Measurements from ENCODE around the gene STX11.
"Not testable (repeated sequence)": the region's sequence is repeated elsewhere in the genome, so short reads cannot be mapped to it uniquely, and the experiment has no call there.

Gene STX11

DNA sequence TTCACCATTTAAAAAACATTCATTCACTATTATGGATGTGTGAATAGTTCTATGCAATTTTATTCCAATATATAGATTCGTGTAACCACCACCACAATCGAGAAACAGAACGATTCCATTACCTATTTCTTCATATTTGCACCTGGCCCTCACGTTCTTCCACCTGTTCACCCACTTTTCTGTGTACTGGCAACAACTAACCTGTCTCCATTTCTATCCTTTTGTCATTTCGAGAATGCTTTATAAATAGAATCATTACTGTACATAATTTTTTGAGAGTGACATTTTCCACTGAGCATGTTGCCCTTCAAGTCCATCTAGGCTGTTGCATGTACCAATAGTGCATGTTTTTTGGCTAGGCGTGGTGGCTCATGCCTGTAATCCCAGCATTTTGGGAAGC, 23.2 kb upstream of the STX11 start:
- no peak overlapping the region for H3K27ac ChIP-seq (ENCODE audit: low read depth, low read length)
- H3F3A ChIP-seq (ENCODE audit: insufficient read depth) = no peaks in the 10 kb centered on the region
- H3K4me3 ChIP-seq (ENCODE audit: insufficient read depth, low read length, poor library complexity, severe bottlenecking) = no peak overlapping the region
- no peak for TF ChIP-seq EZH2phosphoT487 (conservative IDR thresholded peaks at IDR 0.05; ENCODE audit: low read length)
- TF ChIP-seq, protein P1, sequence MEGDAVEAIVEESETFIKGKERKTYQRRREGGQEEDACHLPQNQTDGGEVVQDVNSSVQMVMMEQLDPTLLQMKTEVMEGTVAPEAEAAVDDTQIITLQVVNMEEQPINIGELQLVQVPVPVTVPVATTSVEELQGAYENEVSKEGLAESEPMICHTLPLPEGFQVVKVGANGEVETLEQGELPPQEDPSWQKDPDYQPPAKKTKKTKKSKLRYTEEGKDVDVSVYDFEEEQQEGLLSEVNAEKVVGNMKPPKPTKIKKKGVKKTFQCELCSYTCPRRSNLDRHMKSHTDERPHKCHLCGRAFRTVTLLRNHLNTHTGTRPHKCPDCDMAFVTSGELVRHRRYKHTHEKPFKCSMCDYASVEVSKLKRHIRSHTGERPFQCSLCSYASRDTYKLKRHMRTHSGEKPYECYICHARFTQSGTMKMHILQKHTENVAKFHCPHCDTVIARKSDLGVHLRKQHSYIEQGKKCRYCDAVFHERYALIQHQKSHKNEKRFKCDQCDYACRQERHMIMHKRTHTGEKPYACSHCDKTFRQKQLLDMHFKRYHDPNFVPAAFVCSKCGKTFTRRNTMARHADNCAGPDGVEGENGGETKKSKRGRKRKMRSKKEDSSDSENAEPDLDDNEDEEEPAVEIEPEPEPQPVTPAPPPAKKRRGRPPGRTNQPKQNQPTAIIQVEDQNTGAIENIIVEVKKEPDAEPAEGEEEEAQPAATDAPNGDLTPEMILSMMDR (IDR thresholded peaks at IDR 0.05; ENCODE audit: insufficient read depth, low read length, poor library complexity, severe bottlenecking) = no peak
- H3K9me2 ChIP-seq (replicated peaks; ENCODE audit: insufficient read depth, low read length) = no peaks in the 10 kb centered on the region
- H4K20me1 ChIP-seq (ENCODE audit: low read depth, low read length) = no peaks in the 10 kb centered on the region
- H3K36me3 ChIP-seq (ENCODE audit: low read length) = no peaks in the 10 kb centered on the region
- no peaks in the 10 kb centered on the region for H3K79me2 ChIP-seq (ENCODE audit: insufficient read depth, low read length)
- H3K27me3 ChIP-seq (ENCODE audit: low read length) = no peaks in the 10 kb centered on the region
- H3K4me2 ChIP-seq (ENCODE audit: low read depth, low read length, poor library complexity, severe bottlenecking) = no peak overlapping the region
- no peak overlapping the region for H3K9ac ChIP-seq (ENCODE audit: low read length)
- no peak overlapping the region for H2AFZ ChIP-seq (ENCODE audit: low read depth, low read length, severe bottlenecking)
- H3K9me3 ChIP-seq (ENCODE audit: insufficient read depth, low read length) = no peaks in the 10 kb centered on the region

GRCh38 chr6:144129469-144129868, 20.8 kb upstream of the STX11 start:
- Histone ChIP-seq H3K9me3 (ENCODE audit: insufficient read depth, low read length) (no peaks in the 10 kb centered on the region), H3K4me2 (ENCODE audit: low read depth, low read length, poor library complexity, severe bottlenecking) (no peak overlapping the region), H3F3A (ENCODE audit: insufficient read depth) (no peaks in the 10 kb centered on the region), H3K4me3 (ENCODE audit: insufficient read depth, low read length, poor library complexity, severe bottlenecking) (no peak overlapping the region), H3K27me3 (ENCODE audit: low read length) (no peaks in the 10 kb centered on the region), H3K36me3 (ENCODE audit: low read length) (no peaks in the 10 kb centered on the region), H3K9me2 (replicated peaks; ENCODE audit: insufficient read depth, low read length) (no peaks in the 10 kb centered on the region), H2AFZ (ENCODE audit: low read depth, low read length, severe bottlenecking) (no peak overlapping the region), H4K20me1 (ENCODE audit: low read depth, low read length) (no peaks in the 10 kb centered on the region), H3K79me2 (ENCODE audit: insufficient read depth, low read length) (no peaks in the 10 kb centered on the region), H3K27ac (ENCODE audit: low read depth, low read length) (no peak overlapping the region), H3K9ac (ENCODE audit: low read length) (no peak overlapping the region)
- TF ChIP-seq EZH2phosphoT487 (conservative IDR thresholded peaks at IDR 0.05; ENCODE audit: low read length) = no peak
- TF ChIP-seq, protein P1 (IDR thresholded peaks at IDR 0.05; ENCODE audit: insufficient read depth, low read length, poor library complexity, severe bottlenecking) = no peak

- Histone ChIP-seq H3K79me2 (ENCODE audit: insufficient read depth, low read length) (no peaks in the 10 kb centered on the region), H3K9me3 (ENCODE audit: insufficient read depth, low read length) (no peaks in the 10 kb centered on the region), H3F3A (ENCODE audit: insufficient read depth) (no peaks in the 10 kb centered on the region), H3K9me2 (replicated peaks; ENCODE audit: insufficient read depth, low read length) (no peaks in the 10 kb centered on the region), H4K20me1 (ENCODE audit: low read depth, low read length) (no peaks in the 10 kb centered on the region), H3K27me3 (ENCODE audit: low read length) (no peaks in the 10 kb centered on the region), H3K9ac (ENCODE audit: low read length) (no peak overlapping the region), H3K4me3 (ENCODE audit: insufficient read depth, low read length, poor library complexity, severe bottlenecking) (no peak overlapping the region), H3K27ac (ENCODE audit: low read depth, low read length) (no peak overlapping the region), H3K36me3 (ENCODE audit: low read length) (no peaks in the 10 kb centered on the region), H3K4me2 (ENCODE audit: low read depth, low read length, poor library complexity, severe bottlenecking) (no peak overlapping the region), H2AFZ (ENCODE audit: low read depth, low read length, severe bottlenecking) (no peak overlapping the region)
- TF ChIP-seq, protein P1 (IDR thresholded peaks at IDR 0.05; ENCODE audit: insufficient read depth, low read length, poor library complexity, severe bottlenecking) = no peak
- TF ChIP-seq EZH2phosphoT487 (conservative IDR thresholded peaks at IDR 0.05; ENCODE audit: low read length) = no peak
Measured at GRCh38 chr6:144131248-144131709, 19.0 kb upstream of the STX11 start.

GRCh38 chr6:144132167-144132690, 18.1 kb upstream of the STX11 start:
- H3K9ac ChIP-seq (ENCODE audit: low read length); H3K4me3 ChIP-seq (ENCODE audit: insufficient read depth, low read length, poor library complexity, severe bottlenecking); H3K36me3 ChIP-seq (ENCODE audit: low read length); H2AFZ ChIP-seq (ENCODE audit: low read depth, low read length, severe bottlenecking); H3K9me3 ChIP-seq (ENCODE audit: insufficient read depth, low read length); H3K4me2 ChIP-seq (ENCODE audit: low read depth, low read length, poor library complexity, severe bottlenecking); H3K79me2 ChIP-seq (ENCODE audit: insufficient read depth, low read length); H3K27me3 ChIP-seq (ENCODE audit: low read length); H3K9me2 ChIP-seq (replicated peaks; ENCODE audit: insufficient read depth, low read length); H3K27ac ChIP-seq (ENCODE audit: low read depth, low read length); H4K20me1 ChIP-seq (ENCODE audit: low read depth, low read length); H3F3A ChIP-seq (ENCODE audit: insufficient read depth): not testable (repeated sequence)

Measured in SU-DHL-6 (cell line).